ENCODE results near the gene CALR. TPM values are rescaled to one million over a fixed set of nuclear protein-coding genes. Genes with fewer than 3 reads are reported as not detected.

The CALR gene
- polyA plus RNA-seq, 1 donor (not counting 4 experiments of a cell fraction or from before 2014, with no cell fraction given) = 899 TPM

DNA sequence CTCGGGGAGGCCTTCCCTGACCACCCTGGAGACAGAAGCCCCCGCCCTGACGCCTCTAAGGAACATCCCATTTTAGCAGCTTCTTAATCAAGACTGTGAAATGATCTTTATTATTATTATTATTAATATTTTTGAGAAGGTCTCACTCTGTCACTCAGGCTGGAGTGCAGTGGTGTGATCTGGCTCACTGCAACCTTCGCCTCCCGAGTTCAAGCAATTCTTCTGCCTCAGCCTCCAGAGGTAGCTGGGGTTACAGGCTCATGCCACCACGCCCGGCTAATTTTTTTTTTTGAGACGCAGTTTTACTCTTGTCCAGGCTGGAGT is 27.4 kb downstream of the CALR start:
- FAIRE-seq (no peak), DNase-seq (ENCODE audit: low read depth, low spot score) (no peak)
- Histone ChIP-seq H3K79me2 (ENCODE audit: control insufficient read depth, insufficient read depth, low read length) (no peaks in the 10 kb centered on the region), H3K4me2 (ENCODE audit: control insufficient read depth, extremely low read depth, insufficient read depth, low read depth, low read length) (peak overlapping the region; percentile 99), H3K36me3 (ENCODE audit: control insufficient read depth in 2 of 2, extremely low read depth in 1 of 2, insufficient read depth in 2 of 2, low read length in 2 of 2) (no peaks in the 10 kb centered on the region), H3K4me1 (ENCODE audit: control insufficient read depth, extremely low read depth, insufficient read depth, low read length) (peaks cover 4% of the 10 kb centered on the region), H3K27me3 (ENCODE audit: control insufficient read depth, extremely low read depth, insufficient read depth, low read length) (no peaks in the 10 kb centered on the region), H3K9me3 (ENCODE audit: control insufficient read depth, low read depth, low read length) (no peaks in the 10 kb centered on the region), H3K9me1 (ENCODE audit: control insufficient read depth, extremely low read depth, insufficient read depth, low read length) (no peaks in the 10 kb centered on the region), H3K4me3 (ENCODE audit: control insufficient read depth in 2 of 3, extremely low read depth in 1 of 3, insufficient read depth in 2 of 3, low read depth in 1 of 3, low read length in 3 of 3) (peak overlapping the region in 1 of 3 experiments; percentile 42), H2AFZ (ENCODE audit: control insufficient read depth, low read length) (peak overlapping the region; percentile 100), H3K9ac (ENCODE audit: control insufficient read depth, extremely low read depth, insufficient read depth, low read length) (peak overlapping the region; percentile 76), H3K27ac (ENCODE audit: control insufficient read depth, insufficient read depth, low read length) (peak overlapping the region; percentile 67), H4K20me1 (ENCODE audit: control insufficient read depth, extremely low read depth, insufficient read depth, low read length) (no peaks in the 10 kb centered on the region)
- dilution Hi-C loops (cut with MboI; ENCODE audit: extremely low pct_ligation_motif_present, low sequenced_read_pairs) = no loop called here
- no peak for TF ChIP-seq EZH2 (IDR thresholded peaks at IDR 0.05; ENCODE audit: low read length)
- TF ChIP-seq CTCF (optimal IDR thresholded peaks at IDR 0.05 in 1 of 3, IDR thresholded peaks at IDR 0.05 in 1 of 3, conservative IDR thresholded peaks at IDR 0.05 in 1 of 3; ENCODE audit: extremely low read depth in 1 of 3, insufficient read depth in 2 of 3, low read length in 3 of 3) = no peak

GRCh38 chr19:12967907-12968306 is 29.5 kb downstream of the CALR start:
- Histone ChIP-seq H3K27me3 (ENCODE audit: control insufficient read depth, extremely low read depth, insufficient read depth, low read length) (no peaks in the 10 kb centered on the region), H4K20me1 (ENCODE audit: control insufficient read depth, extremely low read depth, insufficient read depth, low read length) (no peaks in the 10 kb centered on the region), H3K4me3 (ENCODE audit: control insufficient read depth in 2 of 3, extremely low read depth in 1 of 3, insufficient read depth in 2 of 3, low read depth in 1 of 3, low read length in 3 of 3) (no peak overlapping the region), H2AFZ (ENCODE audit: control insufficient read depth, low read length) (no peak overlapping the region), H3K4me2 (ENCODE audit: control insufficient read depth, extremely low read depth, insufficient read depth, low read depth, low read length) (no peak overlapping the region), H3K9ac (ENCODE audit: control insufficient read depth, extremely low read depth, insufficient read depth, low read length) (no peak overlapping the region), H3K9me1 (ENCODE audit: control insufficient read depth, extremely low read depth, insufficient read depth, low read length) (no peaks in the 10 kb centered on the region), H3K36me3 (ENCODE audit: control insufficient read depth in 2 of 2, extremely low read depth in 1 of 2, insufficient read depth in 2 of 2, low read length in 2 of 2) (no peaks in the 10 kb centered on the region), H3K27ac (ENCODE audit: control insufficient read depth, insufficient read depth, low read length) (no peak overlapping the region), H3K4me1 (ENCODE audit: control insufficient read depth, extremely low read depth, insufficient read depth, low read length) (peaks cover 4% of the 10 kb centered on the region), H3K9me3 (ENCODE audit: control insufficient read depth, low read depth, low read length) (no peaks in the 10 kb centered on the region), H3K79me2 (ENCODE audit: control insufficient read depth, insufficient read depth, low read length) (no peaks in the 10 kb centered on the region)
- TF ChIP-seq EZH2 (IDR thresholded peaks at IDR 0.05; ENCODE audit: low read length) (no peak), CTCF (optimal IDR thresholded peaks at IDR 0.05 in 1 of 3, IDR thresholded peaks at IDR 0.05 in 1 of 3, conservative IDR thresholded peaks at IDR 0.05 in 1 of 3; ENCODE audit: extremely low read depth in 1 of 3, insufficient read depth in 2 of 3, low read length in 3 of 3) (no peak)
- FAIRE-seq (no peak), DNase-seq (ENCODE audit: low read depth, low spot score) (no peak)
- dilution Hi-C loops (cut with MboI; ENCODE audit: extremely low pct_ligation_motif_present, low sequenced_read_pairs) = no loop called here

Data from keratinocyte (primary cell).